ENCODE results near the gene IP6K1. TPM values are rescaled to one million over a fixed set of nuclear protein-coding genes. Genes with fewer than 3 reads are reported as not detected.
A peak's percentile ranks its signal among the peaks of the same experiment; 100 is the strongest.

The IP6K1 gene
- total RNA-seq, 1 donor from 2014 or later = 18.5 TPM

DNA sequence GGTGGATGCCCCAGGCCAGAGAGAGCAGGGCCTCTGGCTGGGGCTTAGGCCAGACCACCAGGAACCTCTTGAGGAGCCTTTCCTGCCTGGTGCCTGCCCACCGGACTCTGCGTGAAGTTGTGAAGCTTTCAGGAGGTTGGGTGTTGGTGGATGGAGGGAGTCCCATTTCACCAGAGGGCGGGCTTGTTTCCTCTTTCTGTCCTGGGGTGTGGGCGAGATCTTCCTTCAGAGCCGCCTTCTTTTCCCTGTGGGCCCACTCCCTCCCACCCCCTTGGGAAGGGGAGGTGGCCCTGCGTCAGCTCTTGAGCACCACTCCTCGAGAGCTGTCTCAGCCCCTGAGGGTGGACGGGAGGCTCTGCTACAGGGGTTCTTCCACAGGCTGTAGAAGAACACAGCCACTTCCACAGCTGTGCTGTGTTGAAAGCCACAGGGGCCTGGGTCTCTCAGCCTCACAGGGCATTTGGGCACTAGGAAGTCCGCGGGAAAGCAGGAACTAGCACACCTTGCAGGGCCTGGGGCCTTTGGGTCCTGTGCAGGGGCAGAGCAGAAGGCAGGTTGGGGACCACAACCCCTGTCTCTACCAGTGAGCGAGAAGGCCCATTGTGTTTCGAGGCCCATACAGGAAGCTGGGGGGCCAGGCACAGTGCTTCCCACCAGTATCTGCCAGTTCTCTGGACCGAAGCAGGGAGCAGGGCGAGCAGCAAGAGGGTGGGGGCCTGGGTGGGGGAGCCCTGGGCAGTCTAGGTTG, 69.0 kb downstream of the IP6K1 start:
- ATAC-seq = no peak
- no peak for DNase-seq
- intact Hi-C loops (cut with micrococcal nuclease) = no loop called here

GRCh38 chr3:49716691-49717210, 69.6 kb downstream of the IP6K1 start:
- intact Hi-C loops (cut with micrococcal nuclease) = no loop called here
- peak; percentile 25 for DNase-seq

DNA sequence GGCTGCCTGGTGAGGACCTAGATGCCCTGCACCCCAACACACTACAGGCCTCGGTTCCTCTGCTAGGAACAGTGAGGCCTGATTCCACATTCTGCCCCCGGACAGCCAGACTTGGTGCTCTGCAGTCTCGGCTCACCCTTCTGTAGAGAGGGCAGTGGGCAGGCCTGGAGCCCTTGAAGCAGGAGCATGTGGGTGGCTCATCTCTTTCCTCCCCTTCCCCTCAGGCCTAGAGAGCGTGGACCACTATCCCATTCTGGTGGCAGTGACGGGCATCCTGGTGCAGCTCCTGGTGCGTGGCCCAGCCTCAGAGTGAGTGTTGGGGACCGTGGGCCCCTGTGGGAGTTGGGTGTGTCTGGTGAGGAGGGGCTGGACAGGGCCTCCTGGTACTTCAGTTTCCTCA, 70.2 kb downstream of the IP6K1 start:
- intact Hi-C loops (cut with micrococcal nuclease) = no loop called here
- ATAC-seq = no peak
- no peak for DNase-seq

More at GRCh38 chr3:49716691-49717210, 69.6 kb downstream of the IP6K1 start:
- ATAC-seq = no peak

- intact Hi-C loops (cut with micrococcal nuclease) = no loop called here
- no peak for ATAC-seq
- peak; percentile 20 for DNase-seq
Observed at GRCh38 chr3:49715611-49716121, 70.7 kb downstream of the IP6K1 start.

DNA sequence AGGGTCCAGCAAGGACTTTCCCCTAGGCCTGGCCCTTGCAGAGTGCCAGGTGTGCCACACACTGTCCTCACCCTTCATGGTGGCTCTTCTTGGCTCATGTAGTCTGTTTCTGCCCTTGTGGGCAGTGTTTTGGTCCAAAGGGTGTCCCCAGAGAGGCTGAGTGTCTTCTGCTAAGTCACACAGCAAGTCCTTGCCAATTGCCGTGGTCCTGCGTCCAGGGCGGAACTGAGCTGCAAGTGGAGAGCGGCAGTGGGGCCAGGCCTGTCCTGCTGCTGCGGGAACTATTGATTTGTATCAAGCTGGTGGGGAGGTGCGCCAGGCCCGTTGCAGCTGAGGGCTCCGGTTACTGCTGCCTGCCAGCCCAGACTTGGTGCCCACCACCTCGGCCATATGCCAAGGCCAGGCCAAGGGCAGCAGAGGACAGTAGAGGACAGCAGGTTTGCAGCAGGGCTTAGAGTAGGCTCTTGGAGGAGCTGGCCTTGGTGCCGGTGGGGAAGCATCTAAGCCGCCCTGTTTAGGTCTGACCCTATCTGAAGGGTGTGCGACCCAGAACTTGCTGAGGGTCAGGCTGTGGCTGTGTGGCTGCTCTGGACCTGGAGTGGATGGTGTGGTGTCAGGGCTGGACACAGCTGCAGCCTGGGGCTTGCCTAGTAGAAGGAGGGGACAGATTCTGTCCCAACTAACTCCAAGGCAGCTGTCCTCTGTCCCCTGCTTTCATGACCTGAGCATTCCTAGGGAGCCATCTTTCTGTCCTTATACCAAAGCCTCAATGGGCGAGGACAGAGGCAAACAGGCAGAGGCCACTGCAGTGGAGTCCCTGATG, 71.4 kb downstream of the IP6K1 start:
- intact Hi-C loops (cut with micrococcal nuclease) = no loop called here
- ATAC-seq (no peak), DNase-seq (no peak)

DNA sequence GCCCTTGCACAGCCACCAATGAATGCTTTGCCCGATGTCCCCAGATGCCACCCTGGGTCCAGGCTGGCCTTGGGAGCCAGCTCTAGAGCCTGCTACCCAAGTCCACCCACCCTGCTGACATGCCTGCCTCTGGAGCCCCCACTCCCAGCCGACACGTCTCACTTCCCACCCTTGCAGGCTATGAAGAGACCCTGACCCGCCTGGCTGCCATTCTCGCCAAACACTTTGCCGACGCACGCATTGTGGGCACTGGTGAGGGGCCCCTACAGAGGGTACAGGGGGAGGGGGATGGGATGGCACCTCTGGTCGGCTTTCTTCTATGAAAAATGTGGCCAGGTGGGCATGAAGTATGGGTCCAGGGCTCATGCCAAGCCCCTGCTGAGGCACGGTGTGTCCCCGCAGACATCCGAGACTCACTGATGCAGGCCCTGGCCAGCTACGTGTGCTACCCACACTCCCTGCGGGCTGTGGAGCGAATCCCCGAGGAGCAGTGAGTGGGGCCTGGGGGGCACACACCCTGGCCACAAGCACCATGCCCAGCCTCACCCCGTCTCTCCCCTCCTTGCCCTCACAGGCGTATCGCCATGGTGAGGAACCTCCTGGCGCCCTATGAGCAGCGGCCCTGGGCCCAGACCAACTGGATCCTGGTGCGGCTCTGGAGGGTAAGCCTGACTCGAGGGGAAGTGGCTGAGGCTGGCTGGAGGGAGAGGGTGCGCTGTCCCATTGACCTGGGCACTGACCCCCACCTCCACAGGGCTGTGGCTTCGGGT, 72.8 kb downstream of the IP6K1 start:
- intact Hi-C loops (cut with micrococcal nuclease) = no loop called here
- ATAC-seq = no peak
- peak; percentile 23 for DNase-seq

GRCh38 chr3:49712631-49713317, 73.6 kb downstream of the IP6K1 start:
- intact Hi-C loops (cut with micrococcal nuclease) = no loop called here
- DNase-seq (peak; percentile 20), ATAC-seq (no peak)

GRCh38 chr3:49712166-49712565, 74.2 kb downstream of the IP6K1 start:
- no peak for ATAC-seq
- DNase-seq = peak; percentile 19

GRCh38 chr3:49711489-49711888, 74.9 kb downstream of the IP6K1 start:
- intact Hi-C loops (cut with micrococcal nuclease) = no loop called here
- DNase-seq = peak; percentile 12
- no peak for ATAC-seq

More at GRCh38 chr3:49712166-49712565, 74.2 kb downstream of the IP6K1 start:
- intact Hi-C loops (cut with micrococcal nuclease) = no loop called here

DNA sequence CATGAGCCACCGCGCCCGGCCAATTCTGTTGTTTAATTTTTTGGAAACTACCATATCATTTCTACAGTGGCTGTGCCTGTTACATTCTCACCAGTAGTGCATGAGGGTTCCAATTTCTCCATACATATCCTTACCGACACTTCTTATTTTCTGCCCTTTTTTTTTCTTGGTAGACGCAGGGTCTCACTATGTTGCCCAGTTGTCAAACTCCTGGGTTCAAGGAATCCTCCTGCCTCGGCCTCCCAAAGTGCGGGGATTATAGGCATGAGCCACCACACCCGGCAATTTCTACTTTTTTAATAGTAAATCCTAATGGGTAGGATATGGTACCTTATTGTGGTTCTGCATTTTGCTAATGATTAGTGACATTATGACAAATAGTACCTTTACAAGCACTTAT, 76.5 kb downstream of the IP6K1 start:
- intact Hi-C loops (cut with micrococcal nuclease) = no loop called here
- ATAC-seq = no peak
- DNase-seq = no peak

GRCh38 chr3:49707113-49707480, 79.2 kb downstream of the IP6K1 start:
- intact Hi-C loops (cut with micrococcal nuclease) = no loop called here
- no peak for ATAC-seq
- no peak for DNase-seq

- DNase-seq = peak; percentile 17
- intact Hi-C loops (cut with micrococcal nuclease) = no loop called here
Observed at GRCh38 chr3:49706456-49707112, 79.8 kb downstream of the IP6K1 start.

DNA sequence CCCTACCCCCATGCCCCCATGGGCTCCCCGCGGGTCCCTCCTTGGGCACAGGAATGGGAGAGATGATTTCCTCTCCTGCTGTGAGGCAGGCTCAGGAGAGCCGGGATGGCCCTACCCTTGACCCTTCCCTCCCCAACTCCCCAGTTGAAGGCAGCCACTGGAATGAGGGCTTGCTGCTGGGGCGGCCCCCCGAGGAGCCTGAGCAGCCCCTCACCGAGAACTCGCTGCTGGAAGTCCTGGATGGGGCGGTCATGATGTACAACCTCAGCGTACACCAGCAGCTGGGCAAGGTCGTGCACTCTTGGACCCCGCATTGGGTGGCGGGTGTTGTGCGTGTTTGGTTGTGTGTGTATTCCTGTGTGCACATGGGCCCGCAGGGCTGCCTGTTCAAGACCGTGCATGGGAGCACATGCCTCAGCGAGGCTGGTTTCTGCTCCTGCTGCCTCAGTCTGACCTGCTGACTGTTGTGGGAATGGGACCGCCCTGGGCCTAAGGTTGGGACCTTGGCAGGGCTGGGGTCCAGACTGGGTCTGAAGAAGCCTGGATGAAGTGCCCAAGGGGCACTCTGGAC, 80.9 kb downstream of the IP6K1 start:
- no peak for ATAC-seq
- intact Hi-C loops (cut with micrococcal nuclease) = no loop called here
- peak; percentile 28 for DNase-seq

More at GRCh38 chr3:49706456-49707112, 79.8 kb downstream of the IP6K1 start:
- no peak for ATAC-seq

DNA sequence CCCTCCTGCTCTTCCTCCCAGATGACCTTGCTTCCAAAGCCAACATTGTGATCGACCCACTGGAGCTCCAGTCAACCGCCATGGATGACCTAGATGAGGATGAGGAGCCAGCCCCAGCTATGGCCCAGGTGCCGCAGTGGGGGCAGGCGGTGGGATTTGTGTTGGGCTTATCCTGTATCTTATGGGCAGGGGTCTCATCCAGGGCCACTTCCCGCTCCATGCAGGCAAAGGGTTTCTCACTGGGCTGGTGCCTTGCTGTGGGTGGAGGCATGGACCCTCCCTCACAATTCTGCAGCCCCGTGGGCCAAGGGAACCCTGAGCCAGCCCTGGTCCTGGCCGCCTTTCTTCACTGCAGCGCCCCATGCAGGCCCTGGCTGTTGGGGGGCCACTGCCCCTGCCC, 81.7 kb downstream of the IP6K1 start:
- intact Hi-C loops (cut with micrococcal nuclease) = no loop called here
- ATAC-seq (no peak), DNase-seq (no peak)

DNA sequence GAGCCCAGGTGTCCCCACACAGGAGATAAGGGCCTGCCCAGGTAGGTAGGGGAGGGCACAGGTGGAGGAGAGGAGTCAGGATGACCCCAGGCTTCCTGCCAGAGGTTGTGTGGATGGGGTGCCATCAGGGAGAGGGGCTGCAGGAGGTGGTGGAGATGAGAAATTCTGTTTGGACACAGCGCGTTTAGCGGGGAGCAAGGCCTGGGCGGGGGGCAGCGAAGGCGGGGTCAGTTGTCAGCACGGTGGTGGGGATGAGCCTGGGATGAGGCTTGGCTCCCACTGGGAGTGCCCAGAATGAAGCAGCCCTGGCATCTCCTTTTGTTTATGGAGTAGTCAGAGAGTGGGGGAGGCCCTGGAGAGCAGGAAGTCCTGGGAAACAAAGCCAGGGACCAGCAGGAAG, 82.4 kb downstream of the IP6K1 start:
- no peak for DNase-seq
- intact Hi-C loops (cut with micrococcal nuclease) = no loop called here
- ATAC-seq = no peak

- intact Hi-C loops (cut with micrococcal nuclease) = no loop called here
- ATAC-seq (peak; percentile 72), DNase-seq (peak; percentile 68)
Observed at GRCh38 chr3:49703443-49703927, 82.9 kb downstream of the IP6K1 start.

- ATAC-seq (no peak), DNase-seq (no peak)
- intact Hi-C loops (cut with micrococcal nuclease) = no loop called here
Observed at GRCh38 chr3:49702672-49703071, 83.7 kb downstream of the IP6K1 start.

Measured in left ventricle myocardium superior (tissue), 1 donor.